Stimulated activated naive CD8-positive, alpha-beta T cell treated with anti-CD3 and anti-CD28 coated beads, Interleukin-15, Interleukin-2, amounts not matched to agents 100 ng/mL and 50 ng/mL, for 24 hours (primary cell): ENCODE results near the gene GARS1.

Experiments
- H3K27ac Mint-ChIP-seq: one replicate; pipeline ENCODE4 v1.8.0; 2021; ENCODE audit warnings: mild to moderate bottlenecking, mixed read lengths
- H3K27me3 Mint-ChIP-seq: one replicate; pipeline ENCODE4 v1.8.0; 2021; ENCODE audit warnings: mixed read lengths
- H3K36me3 Mint-ChIP-seq: one replicate; pipeline ENCODE4 v1.8.0; 2021; ENCODE audit warnings: low read depth, mixed read lengths
- H3K4me1 Mint-ChIP-seq: one replicate; pipeline ENCODE4 v1.8.0; 2021; ENCODE audit warnings: low read depth, mixed read lengths
- H3K4me3 Mint-ChIP-seq: one replicate; pipeline ENCODE4 v1.8.0; 2021; ENCODE audit warnings: mild to moderate bottlenecking, mixed read lengths
- H3K9me3 Mint-ChIP-seq: one replicate; pipeline ENCODE4 v1.8.0; 2021; ENCODE audit warnings: mixed read lengths

Gene GARS1, protein sequence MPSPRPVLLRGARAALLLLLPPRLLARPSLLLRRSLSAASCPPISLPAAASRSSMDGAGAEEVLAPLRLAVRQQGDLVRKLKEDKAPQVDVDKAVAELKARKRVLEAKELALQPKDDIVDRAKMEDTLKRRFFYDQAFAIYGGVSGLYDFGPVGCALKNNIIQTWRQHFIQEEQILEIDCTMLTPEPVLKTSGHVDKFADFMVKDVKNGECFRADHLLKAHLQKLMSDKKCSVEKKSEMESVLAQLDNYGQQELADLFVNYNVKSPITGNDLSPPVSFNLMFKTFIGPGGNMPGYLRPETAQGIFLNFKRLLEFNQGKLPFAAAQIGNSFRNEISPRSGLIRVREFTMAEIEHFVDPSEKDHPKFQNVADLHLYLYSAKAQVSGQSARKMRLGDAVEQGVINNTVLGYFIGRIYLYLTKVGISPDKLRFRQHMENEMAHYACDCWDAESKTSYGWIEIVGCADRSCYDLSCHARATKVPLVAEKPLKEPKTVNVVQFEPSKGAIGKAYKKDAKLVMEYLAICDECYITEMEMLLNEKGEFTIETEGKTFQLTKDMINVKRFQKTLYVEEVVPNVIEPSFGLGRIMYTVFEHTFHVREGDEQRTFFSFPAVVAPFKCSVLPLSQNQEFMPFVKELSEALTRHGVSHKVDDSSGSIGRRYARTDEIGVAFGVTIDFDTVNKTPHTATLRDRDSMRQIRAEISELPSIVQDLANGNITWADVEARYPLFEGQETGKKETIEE

DNA sequence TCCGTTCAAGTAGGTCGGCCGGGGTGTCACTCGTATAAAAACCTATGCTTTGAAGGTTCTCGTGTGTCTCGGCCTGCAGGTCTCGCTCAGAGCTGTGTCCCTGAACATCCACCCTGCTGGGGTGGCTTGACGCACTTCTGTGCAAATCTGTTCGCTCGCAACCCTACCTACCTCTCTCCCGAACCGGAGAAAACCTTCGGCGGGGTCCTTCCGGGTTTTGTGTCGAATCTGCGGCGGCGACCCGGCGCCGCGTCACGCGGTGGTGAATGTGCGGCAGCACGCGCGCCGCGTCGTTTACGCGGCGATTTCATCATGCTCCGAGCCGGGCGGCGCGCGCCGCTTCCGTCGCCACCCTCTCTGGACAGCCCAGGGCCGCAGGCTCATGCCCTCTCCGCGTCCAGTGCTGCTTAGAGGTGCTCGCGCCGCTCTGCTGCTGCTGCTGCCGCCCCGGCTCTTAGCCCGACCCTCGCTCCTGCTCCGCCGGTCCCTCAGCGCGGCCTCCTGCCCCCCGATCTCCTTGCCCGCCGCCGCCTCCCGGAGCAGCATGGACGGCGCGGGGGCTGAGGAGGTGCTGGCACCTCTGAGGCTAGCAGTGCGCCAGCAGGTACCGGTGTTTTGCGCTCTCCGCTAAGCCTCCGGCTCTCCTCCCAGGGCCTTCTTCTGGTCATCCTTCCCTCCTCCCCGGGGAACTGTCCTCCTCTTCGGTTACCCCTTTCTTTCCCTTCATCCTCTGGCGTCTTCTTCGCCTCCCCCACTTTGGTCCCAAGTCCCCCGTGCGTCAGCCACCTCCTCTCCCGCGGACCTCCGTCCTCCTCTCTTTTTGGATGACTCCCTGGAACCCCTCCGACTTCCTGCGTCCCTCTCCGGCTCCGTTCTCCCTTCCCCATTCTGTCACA lies at the start of gene GARS1:
Gene GARS1, plus strand, starts transcription at position 339 of the 896 bp plus-strand sequence. Its CDS starts 44 bp downstream, at position 383.
- peak within 1 kb of the TSS; percentile 99 for H3K4me3 Mint-ChIP-seq
- H3K27ac Mint-ChIP-seq = peak within 1 kb of the TSS; percentile 99
- H3K27me3 Mint-ChIP-seq = no peaks in the 10 kb centered on the region
- H3K9me3 Mint-ChIP-seq = no peaks in the 10 kb centered on the region
- peaks cover 39% of the 10 kb centered on the region for H3K36me3 Mint-ChIP-seq
- H3K4me1 Mint-ChIP-seq = peaks cover 63% of the 10 kb centered on the region

DNA sequence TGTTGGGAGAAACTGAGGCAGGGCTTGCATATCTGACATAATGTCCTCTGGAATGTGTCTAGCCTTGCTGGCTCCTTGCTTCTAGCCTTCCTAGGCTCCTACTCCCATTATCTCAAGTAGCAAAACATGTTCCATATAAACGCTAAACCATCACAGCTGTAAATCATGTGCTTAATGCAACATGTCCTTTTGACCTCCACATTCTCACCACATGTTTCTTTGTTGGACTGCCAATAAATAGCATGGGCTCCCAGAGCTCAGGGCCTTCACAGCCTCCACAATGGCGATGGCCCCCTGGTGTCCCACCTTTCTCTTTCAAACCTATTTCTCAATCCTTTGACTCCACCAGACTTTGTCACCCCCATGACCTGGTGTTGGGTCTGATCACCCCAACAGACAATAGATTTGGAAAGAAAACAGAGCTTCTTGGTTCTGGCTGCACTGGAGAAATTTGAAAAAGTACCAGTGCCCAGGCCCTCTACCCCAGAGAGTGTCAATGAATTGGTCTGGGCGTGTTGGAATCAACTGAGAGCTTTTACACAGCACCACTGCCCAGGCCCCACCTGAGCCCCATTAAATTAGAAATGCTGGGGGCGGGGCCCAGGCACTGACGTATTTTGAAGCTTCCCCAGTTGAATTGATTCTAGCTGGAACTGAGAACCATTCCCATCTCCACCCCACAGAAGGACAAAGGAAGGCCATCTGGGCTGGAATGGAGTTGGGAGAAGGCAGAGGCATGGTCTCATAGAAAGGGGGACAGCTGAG lies 48.7 kb upstream of the GARS1 start:
- Mint-ChIP-seq H3K36me3 (peaks cover 30% of the 10 kb centered on the region), H3K27ac (no peak overlapping the region), H3K9me3 (no peaks in the 10 kb centered on the region), H3K4me3 (no peak overlapping the region), H3K4me1 (peaks cover 7% of the 10 kb centered on the region), H3K27me3 (no peaks in the 10 kb centered on the region)

DNA sequence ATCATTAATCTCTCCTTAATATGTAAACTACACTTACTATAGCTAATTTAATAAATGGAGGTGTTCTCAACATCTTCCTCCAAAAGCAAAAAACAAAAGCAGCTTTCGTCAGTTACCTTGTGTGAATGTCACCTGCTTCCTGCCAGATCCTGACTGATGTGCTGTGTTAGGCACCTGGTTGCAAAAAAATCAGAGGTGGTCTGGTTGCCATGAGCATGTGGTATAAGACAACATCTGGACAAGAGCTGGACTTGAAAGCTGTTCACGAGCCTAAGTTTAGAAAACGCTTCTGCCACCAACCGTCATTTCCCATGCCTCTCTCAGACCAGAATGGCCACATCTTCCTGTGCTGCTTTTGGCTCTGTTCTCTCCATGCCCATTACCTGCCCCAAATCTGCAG lies 48.1 kb upstream of the GARS1 start:
- Mint-ChIP-seq H3K27me3 (no peaks in the 10 kb centered on the region), H3K4me3 (no peak overlapping the region), H3K36me3 (peaks cover 30% of the 10 kb centered on the region), H3K4me1 (peaks cover 7% of the 10 kb centered on the region), H3K27ac (no peak overlapping the region), H3K9me3 (no peaks in the 10 kb centered on the region)

DNA sequence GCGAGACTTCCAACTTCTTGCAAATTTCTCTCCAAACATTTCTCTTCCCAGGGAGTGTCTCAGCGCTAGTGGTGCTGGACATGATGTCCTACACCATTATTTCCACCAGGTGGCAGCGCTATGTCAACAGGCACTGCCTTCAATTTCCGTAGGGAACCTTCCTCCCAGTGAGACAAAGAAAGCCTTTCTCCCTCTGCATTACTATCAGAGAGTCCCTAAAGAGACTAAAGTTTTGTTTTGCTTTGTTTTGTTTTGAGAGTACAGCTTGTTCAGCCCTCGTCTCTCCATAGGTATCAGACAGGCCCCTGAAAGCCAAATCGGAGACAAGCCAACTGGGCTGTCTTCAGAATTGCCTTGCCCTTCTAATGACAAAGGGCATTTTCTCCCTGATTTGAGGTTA lies 45.8 kb upstream of the GARS1 start:
- no peak overlapping the region for H3K27ac Mint-ChIP-seq
- no peaks in the 10 kb centered on the region for H3K9me3 Mint-ChIP-seq
- peaks cover 5% of the 10 kb centered on the region for H3K4me1 Mint-ChIP-seq

DNA sequence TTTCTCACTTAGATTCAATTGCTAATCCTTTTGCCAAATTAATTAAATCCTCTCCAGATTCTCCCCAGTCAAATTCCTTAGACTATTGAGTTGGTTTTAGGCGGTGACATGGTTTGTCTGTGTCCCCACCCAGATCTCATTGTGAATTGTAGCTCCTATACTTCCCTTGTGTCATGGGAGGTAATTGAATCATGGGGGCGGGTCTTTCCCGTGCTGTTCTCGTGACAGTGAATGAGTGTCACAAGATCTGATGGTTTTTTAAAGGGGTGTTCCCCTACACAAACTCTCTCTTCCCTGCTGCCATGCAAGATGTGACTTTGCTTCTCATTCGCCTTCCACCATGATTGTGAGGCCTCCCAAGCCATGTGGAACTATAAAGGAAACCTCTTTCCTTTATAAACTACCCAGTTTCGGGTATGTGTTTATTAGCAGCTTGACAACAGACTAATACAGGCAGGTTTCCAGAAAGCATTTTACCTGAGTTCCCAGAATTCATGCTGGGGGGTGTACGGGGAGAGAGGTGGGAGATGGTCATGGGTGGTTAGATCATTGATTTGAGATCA lies 44.7 kb upstream of the GARS1 start:
- H3K4me1 Mint-ChIP-seq = no peaks in the 10 kb centered on the region
- H3K36me3 Mint-ChIP-seq = peaks cover 25% of the 10 kb centered on the region
- no peaks in the 10 kb centered on the region for H3K9me3 Mint-ChIP-seq
- no peaks in the 10 kb centered on the region for H3K27me3 Mint-ChIP-seq
- peak overlapping the region; percentile 45 for H3K27ac Mint-ChIP-seq
- no peak overlapping the region for H3K4me3 Mint-ChIP-seq

More for the DNA sequence above, 45.8 kb upstream of the GARS1 start:
- Mint-ChIP-seq H3K27me3 (no peaks in the 10 kb centered on the region), H3K36me3 (peaks cover 30% of the 10 kb centered on the region), H3K4me3 (no peak overlapping the region)

DNA sequence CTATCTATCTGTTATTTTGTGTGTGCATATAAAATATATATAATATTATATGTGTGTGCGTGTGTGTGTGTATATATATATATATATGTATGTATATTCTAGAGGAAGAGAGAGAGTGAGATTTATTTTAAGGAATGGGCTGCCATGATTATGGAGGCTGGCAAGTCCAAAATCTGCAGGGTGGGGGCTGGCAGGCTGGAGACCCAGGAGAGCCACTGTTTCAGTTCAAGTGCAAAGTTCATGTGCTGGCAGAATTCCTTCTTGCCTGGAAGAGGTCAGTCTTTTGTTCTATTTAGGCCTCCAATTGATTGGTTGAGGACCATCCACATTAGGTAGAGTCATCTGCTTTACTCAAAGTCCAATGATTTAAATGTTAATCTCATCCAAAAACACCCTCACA lies 42.3 kb upstream of the GARS1 start:
- Mint-ChIP-seq H3K4me1 (no peaks in the 10 kb centered on the region), H3K27me3 (no peaks in the 10 kb centered on the region), H3K36me3 (peaks cover 20% of the 10 kb centered on the region), H3K4me3 (no peak overlapping the region), H3K27ac (no peak overlapping the region), H3K9me3 (no peaks in the 10 kb centered on the region)

DNA sequence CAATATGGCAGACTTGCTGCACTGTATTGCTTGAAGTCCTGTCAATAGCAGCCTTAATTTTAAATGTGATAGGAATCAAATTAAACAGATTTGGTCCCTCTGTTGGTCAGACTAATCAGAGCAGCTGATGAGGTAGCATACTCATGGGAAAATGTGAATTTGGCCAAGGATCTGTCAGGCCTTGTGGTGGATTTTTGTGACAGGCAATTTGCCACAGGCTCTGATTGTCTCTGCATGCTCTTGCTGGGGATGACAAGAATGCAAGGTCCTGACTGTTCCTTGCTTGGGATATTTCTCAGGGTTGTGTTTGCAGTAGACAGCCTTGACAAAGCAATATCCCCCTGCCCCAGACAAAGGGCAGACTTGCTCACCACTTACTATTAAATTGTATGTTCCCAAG lies 41.5 kb upstream of the GARS1 start:
- peaks cover 20% of the 10 kb centered on the region for H3K36me3 Mint-ChIP-seq
- no peaks in the 10 kb centered on the region for H3K4me1 Mint-ChIP-seq
- H3K27me3 Mint-ChIP-seq = no peaks in the 10 kb centered on the region
- no peaks in the 10 kb centered on the region for H3K9me3 Mint-ChIP-seq
- H3K27ac Mint-ChIP-seq = no peak overlapping the region
- H3K4me3 Mint-ChIP-seq = no peak overlapping the region

DNA sequence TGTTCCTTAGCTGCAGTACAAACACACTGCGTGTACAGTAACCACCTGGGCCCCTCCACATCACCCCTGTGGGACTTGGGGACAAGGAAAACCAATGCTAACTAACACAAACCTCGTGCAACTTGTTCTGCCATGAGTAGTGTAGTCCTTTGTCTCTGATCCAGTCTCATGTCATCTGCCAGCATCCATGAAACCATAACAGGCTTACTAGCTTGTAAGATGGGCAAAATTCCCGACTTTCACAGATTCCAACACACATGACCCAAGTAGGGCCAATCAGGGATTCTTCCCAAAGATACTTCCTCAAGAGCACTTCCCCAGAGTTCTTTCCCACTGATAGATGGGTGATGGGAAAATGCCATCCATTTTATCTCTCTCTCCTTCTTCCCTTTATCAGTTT lies 41.1 kb upstream of the GARS1 start:
- peaks cover 20% of the 10 kb centered on the region for H3K36me3 Mint-ChIP-seq
- H3K4me3 Mint-ChIP-seq = no peak overlapping the region

DNA sequence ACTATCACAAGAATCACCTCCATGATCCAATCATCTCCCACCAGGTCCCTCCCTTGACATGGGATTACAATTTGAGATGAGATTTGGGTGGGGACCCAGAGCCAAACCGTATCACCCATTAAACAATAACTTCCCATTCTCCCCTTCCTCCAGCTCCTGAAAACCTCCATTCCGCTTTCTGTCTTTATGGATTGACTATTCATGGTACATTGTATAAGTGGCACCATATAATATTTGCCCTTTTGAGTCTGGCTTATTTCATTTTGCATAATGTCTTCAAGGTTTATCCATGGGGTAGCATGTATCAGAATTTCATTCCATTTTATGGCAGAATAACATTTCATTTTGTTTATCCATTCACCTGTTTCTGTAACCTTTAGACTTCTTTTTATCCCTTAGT lies 39.2 kb upstream of the GARS1 start:
- Mint-ChIP-seq H3K27me3 (no peaks in the 10 kb centered on the region), H3K27ac (no peak overlapping the region), H3K36me3 (peaks cover 10% of the 10 kb centered on the region), H3K4me3 (no peak overlapping the region), H3K9me3 (no peaks in the 10 kb centered on the region), H3K4me1 (no peaks in the 10 kb centered on the region)

More for the DNA sequence above, 41.1 kb upstream of the GARS1 start:
- no peaks in the 10 kb centered on the region for H3K27me3 Mint-ChIP-seq
- H3K4me1 Mint-ChIP-seq = no peaks in the 10 kb centered on the region
- no peak overlapping the region for H3K27ac Mint-ChIP-seq
- no peaks in the 10 kb centered on the region for H3K9me3 Mint-ChIP-seq

DNA sequence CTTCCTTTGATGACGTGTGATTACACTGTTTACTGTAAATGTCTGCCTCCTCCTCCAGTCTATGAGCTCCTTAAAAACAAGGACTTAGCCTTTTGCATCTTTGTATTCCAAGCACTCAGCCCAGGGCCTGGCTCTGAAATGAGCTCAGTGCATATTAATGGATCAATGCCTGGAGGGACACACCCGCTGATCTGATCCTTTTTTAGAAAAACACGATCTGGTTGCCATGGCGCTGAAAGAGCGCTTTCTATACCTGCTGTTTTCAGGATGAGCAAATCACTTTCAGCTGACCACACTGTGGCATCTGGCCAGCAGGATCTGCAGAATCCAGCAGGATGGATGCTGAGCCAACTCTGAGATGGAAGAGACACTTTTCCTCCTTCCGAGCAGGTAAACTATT lies 37.8 kb upstream of the GARS1 start:
- no peaks in the 10 kb centered on the region for H3K27me3 Mint-ChIP-seq
- no peak overlapping the region for H3K4me3 Mint-ChIP-seq
- no peak overlapping the region for H3K27ac Mint-ChIP-seq
- H3K9me3 Mint-ChIP-seq = no peaks in the 10 kb centered on the region
- peaks cover 17% of the 10 kb centered on the region for H3K36me3 Mint-ChIP-seq
- H3K4me1 Mint-ChIP-seq = no peaks in the 10 kb centered on the region

DNA sequence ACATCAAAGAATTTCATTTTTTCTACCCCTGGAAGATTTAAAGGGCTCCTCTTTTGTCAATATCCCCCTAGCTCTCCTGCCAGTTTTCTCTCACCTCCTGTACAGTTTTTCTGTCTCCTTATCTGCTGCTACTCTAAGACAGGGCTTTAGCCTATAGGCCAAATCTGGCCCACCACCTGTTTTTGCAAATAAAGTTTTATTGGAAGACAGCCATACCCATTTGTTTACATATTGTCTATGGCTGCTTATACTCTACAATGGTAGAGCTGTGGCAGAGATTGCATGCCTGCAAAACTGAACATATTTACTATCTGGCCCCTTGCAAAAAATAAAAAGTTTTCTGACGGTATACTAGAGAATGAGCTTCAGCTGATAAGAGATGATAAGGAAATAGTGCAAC lies 37.4 kb upstream of the GARS1 start:
- Mint-ChIP-seq H3K27ac (no peak overlapping the region), H3K9me3 (no peaks in the 10 kb centered on the region), H3K36me3 (peaks cover 19% of the 10 kb centered on the region), H3K4me1 (no peaks in the 10 kb centered on the region), H3K4me3 (no peak overlapping the region), H3K27me3 (no peaks in the 10 kb centered on the region)

DNA sequence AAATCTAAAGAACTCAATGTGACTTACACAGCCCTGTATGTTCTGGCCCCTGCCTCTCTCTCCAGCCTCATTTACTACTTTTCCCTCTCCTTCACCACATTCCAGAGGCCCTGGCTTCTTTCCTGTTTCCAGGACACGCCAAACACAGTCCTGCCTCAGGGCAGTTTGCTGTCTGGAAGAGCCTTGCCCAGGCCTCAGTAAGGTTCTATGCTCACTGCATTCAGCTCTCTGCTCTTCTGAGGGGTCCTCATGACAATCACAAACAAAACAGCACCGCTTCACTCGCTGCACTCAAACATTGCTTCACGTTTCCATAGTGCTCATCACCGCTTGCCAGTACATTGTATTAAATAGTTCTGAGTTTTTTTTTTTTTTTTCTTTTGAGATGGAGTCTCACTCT lies 35.1 kb upstream of the GARS1 start:
- Mint-ChIP-seq H3K9me3 (no peaks in the 10 kb centered on the region), H3K27ac (no peak overlapping the region), H3K36me3 (peaks cover 26% of the 10 kb centered on the region), H3K4me1 (peaks cover 5% of the 10 kb centered on the region), H3K4me3 (no peak overlapping the region), H3K27me3 (no peaks in the 10 kb centered on the region)

DNA sequence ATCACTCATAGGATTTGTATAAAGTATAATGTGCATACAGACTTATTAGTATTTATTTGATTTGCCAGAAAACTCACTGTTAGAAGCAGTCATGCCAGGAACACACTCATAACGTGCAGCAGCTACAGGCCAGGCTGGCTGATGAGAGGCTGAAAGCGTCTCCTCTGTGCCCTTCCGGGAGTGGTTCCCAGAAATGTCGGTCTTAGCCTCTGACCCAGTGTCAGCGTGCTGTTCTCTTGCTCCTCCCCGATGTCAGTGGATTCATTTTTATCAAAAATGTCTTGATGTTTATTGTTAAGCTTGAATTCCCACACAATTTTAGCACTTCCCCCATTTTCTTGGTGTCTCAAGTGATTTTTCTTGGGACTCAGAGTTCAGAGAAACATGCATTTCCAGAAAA lies 33.3 kb upstream of the GARS1 start:
- Mint-ChIP-seq H3K4me3 (no peak overlapping the region), H3K4me1 (peaks cover 5% of the 10 kb centered on the region), H3K36me3 (peaks cover 27% of the 10 kb centered on the region), H3K27ac (no peak overlapping the region), H3K27me3 (no peaks in the 10 kb centered on the region), H3K9me3 (no peaks in the 10 kb centered on the region)

DNA sequence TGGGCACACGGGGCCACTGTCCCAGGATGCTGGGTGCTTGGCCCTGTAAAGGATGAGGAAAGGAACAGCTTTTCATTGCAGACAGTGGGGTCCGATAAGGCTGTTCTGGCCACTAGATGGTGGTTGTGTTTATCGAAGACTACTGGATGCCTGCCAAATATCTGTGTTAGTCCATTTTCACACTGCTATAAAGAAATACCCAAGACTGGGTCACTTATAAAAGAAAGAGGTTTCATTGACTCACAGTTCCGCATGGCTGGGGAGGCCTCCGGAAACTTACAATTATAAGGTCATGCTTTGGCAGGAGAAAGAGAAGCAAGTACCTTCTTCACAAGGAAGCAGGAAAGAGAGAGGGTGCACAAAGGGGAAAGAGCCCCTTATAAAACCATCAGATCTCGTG lies 32.2 kb upstream of the GARS1 start:
- Mint-ChIP-seq H3K4me1 (peaks cover 5% of the 10 kb centered on the region), H3K9me3 (no peaks in the 10 kb centered on the region), H3K27ac (no peak overlapping the region), H3K36me3 (peaks cover 27% of the 10 kb centered on the region), H3K4me3 (no peak overlapping the region), H3K27me3 (no peaks in the 10 kb centered on the region)
